NB4 (cell line): ENCODE results near the gene ABCB9.
"Not testable (repeated sequence)": the region's sequence is repeated elsewhere in the genome, so short reads cannot be mapped to it uniquely, and the experiment has no call there.

ENCODE experiments used
- MAX ChIP-seq: IDR thresholded peaks from 2 replicates; pipeline ENCODE4 v1.6.1; 2011; ENCODE audit warnings: low read depth, low read length
- MYC ChIP-seq: IDR thresholded peaks from 2 replicates; pipeline ENCODE4 v1.6.1; 2011; ENCODE audit warnings: low read depth, low read length
- POLR2A ChIP-seq: IDR thresholded peaks from 2 replicates; pipeline ENCODE4 v1.6.1; 2011; ENCODE audit warnings: mild to moderate bottlenecking; ENCODE audit not compliant: insufficient read length; ENCODE audit errors: extremely low read depth
- TF ChIP-seq, protein P1 (sequence below): IDR thresholded peaks from one replicate; pipeline ENCODE4 v1.5.1; 2012; ENCODE audit warnings: low read depth, low read length

DNA sequence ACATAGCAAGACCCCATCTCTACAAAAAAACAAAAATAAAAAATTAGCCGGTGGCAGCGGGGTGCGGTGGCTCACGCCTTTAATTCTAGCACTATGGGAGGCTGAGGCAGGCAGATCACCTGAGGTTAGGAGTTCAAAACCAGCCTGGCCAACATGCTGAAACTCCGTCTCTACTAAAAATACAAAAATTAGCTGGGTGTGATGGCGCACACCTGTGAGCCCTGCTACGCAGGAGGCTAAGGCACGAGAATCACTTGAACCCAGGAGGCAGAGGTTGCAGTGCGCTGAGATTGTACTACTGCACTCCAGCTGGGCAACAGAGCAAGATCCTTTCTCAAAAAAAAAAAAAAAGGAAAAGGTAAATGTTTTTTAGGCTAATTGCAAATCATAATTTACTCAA, 73.5 kb downstream of the ABCB9 start:
- TF ChIP-seq, protein P1, sequence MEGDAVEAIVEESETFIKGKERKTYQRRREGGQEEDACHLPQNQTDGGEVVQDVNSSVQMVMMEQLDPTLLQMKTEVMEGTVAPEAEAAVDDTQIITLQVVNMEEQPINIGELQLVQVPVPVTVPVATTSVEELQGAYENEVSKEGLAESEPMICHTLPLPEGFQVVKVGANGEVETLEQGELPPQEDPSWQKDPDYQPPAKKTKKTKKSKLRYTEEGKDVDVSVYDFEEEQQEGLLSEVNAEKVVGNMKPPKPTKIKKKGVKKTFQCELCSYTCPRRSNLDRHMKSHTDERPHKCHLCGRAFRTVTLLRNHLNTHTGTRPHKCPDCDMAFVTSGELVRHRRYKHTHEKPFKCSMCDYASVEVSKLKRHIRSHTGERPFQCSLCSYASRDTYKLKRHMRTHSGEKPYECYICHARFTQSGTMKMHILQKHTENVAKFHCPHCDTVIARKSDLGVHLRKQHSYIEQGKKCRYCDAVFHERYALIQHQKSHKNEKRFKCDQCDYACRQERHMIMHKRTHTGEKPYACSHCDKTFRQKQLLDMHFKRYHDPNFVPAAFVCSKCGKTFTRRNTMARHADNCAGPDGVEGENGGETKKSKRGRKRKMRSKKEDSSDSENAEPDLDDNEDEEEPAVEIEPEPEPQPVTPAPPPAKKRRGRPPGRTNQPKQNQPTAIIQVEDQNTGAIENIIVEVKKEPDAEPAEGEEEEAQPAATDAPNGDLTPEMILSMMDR, result not testable (repeated sequence)
- not testable (repeated sequence) for TF ChIP-seq POLR2A, MAX, MYC
